ENCODE data around the gene NOL9. TPM values are rescaled to one million over a fixed set of nuclear protein-coding genes. Genes with fewer than 3 reads are reported as not detected.

Gene NOL9
- total RNA-seq, 2 donors from 2014 or later: 15.4 to 15.6 TPM

- H3K9me3 ChIP-seq: no peaks in the 10 kb centered on the region
- no peaks in the 10 kb centered on the region for H3K27me3 ChIP-seq
- peaks cover 0 to 64% of the 10 kb centered on the region in 2 donors for H3K4me1 ChIP-seq
- TF ChIP-seq CTCF (IDR thresholded peaks at IDR 0.05): no peak
- H3K36me3 ChIP-seq: peaks cover 70% of the 10 kb centered on the region
- peak overlapping the region; percentile 99 to 100 for H3K27ac ChIP-seq
- no peak for DNase-seq (ENCODE audit: low spot score)
- H3K4me3 ChIP-seq: peak overlapping the region in 1 of 2 donors; percentile 12
Observed at GRCh38 chr1:6596886-6597776, 42.8 kb upstream of the NOL9 start.

- Histone ChIP-seq H3K27me3 (no peaks in the 10 kb centered on the region), H3K4me1 (peaks cover 0 to 72% of the 10 kb centered on the region in 2 donors), H3K27ac (peak overlapping the region; percentile 99 to 100), H3K9me3 (no peaks in the 10 kb centered on the region), H3K4me3 (no peak overlapping the region), H3K36me3 (peaks cover 78% of the 10 kb centered on the region)
- no peak for DNase-seq (ENCODE audit: low spot score)
- TF ChIP-seq CTCF (IDR thresholded peaks at IDR 0.05): no peak
Observed at GRCh38 chr1:6596351-6596750, 42.0 kb upstream of the NOL9 start.

- H3K27me3 ChIP-seq: no peaks in the 10 kb centered on the region
- no peak for DNase-seq (ENCODE audit: low spot score)
- peaks cover 0 to 71% of the 10 kb centered on the region in 2 donors for H3K4me1 ChIP-seq
- no peak overlapping the region for H3K27ac ChIP-seq
- TF ChIP-seq CTCF (IDR thresholded peaks at IDR 0.05): no peak
- no peak overlapping the region for H3K4me3 ChIP-seq
- H3K9me3 ChIP-seq: no peaks in the 10 kb centered on the region
- H3K36me3 ChIP-seq: peaks cover 90% of the 10 kb centered on the region
Observed at GRCh38 chr1:6594977-6595740, 40.8 kb upstream of the NOL9 start.

- no peak for DNase-seq (ENCODE audit: low spot score)
- Histone ChIP-seq H3K4me3 (no peak overlapping the region), H3K36me3 (peaks cover 98% of the 10 kb centered on the region), H3K27ac (no peak overlapping the region), H3K27me3 (no peaks in the 10 kb centered on the region), H3K9me3 (no peaks in the 10 kb centered on the region), H3K4me1 (peaks cover 0 to 69% of the 10 kb centered on the region in 2 donors)
- no peak for TF ChIP-seq CTCF (IDR thresholded peaks at IDR 0.05)
Observed at GRCh38 chr1:6593810-6594209, 39.5 kb upstream of the NOL9 start.

- DNase-seq (ENCODE audit: low spot score): no peak
- Histone ChIP-seq H3K9me3 (no peaks in the 10 kb centered on the region), H3K27ac (peak overlapping the region; percentile 16 to 50), H3K27me3 (no peaks in the 10 kb centered on the region), H3K4me1 (peaks cover 0 to 69% of the 10 kb centered on the region in 2 donors), H3K4me3 (no peak overlapping the region), H3K36me3 (peaks cover 98% of the 10 kb centered on the region)
- no peak for TF ChIP-seq CTCF (IDR thresholded peaks at IDR 0.05)
Observed at GRCh38 chr1:6592865-6593593, 38.7 kb upstream of the NOL9 start.

Data from right atrium auricular region (tissue), 2 donors.